ENCODE data around the gene GRB10.

GRB10 gene

DNA sequence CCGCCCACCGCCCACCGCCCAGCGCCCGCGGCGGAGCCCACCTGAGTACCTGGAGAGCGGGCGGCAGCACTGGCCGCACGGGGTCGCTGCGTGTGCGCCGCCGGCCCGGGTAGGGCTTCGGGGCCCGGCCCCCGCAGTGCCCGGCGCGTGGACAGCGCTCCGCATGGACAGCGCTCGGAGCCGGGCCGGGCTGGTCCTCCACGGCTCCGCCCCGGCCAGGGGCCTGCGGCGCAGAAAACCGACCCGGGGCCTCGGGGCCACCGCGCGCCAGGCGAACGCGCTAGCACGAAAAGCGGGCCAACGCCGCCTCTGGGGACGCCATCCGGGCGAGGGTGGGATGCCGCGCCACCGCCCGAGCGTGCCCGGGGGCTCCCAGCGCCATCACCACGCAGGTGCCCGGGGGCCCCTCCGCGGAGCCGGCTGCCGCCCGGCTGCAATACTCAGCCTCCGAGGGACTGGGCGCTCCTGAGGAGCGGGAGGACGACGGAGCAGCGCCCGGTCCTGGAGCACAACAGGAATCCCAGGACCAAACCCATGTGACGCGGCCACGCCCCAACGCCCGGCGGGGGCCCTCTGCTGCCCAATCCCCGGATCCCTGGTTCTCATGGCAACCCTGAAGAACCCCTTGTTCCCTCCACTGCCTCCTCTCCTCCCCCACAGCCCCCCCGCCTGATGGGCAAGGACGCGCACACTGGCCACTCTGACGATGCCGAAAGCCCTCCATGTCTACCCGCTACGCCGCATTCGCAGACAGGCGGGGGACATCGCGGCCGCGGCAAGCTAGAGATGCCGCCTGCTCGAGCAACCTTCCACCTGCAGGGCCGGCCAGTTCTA, at the start of gene GRB10:
Gene GRB10 (minus strand): TSS at position 522 of the 834 bp plus-strand sequence. CDS start 50,574 bp downstream, outside the sequence.
- peak; percentile 83 for DNase-seq (ENCODE audit: low spot score)

DNA sequence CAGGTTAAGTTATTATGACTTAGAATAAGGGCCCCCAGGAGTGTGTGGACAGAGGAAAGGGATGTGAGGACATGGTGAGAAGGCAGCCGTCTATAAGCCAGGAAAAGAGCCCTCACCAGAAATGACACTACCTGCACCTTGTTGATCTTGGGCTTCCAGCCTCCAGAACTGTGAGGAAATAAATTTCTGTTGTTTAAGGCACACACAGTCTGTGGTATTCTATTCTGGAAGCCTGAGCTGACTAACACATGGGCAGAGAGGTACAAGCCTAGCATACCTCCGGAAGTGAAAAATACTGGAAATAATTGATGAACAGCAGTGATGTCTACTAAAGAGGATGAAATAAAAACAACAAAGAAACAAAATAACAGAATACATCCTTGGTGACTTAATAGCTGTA, 46.1 kb upstream of the GRB10 start:
- no peak for DNase-seq (ENCODE audit: low spot score)

DNA sequence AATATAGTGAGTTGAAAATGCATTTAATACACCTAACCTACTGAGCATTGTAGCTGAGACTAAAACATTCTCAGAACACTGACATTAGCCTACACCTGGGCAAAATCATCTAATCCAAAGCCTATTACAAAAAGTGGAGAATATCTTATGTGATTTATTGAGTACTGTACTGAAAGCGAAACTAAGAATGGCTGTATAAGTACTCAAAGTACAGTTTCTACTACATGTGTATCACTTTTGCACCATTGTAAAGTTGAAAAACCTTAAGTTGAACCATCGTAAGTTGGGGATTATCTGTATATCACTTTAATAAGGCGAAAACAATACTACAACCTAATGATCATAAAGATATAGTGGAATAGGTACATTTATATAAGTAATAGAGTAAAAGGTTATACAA, 45.4 kb upstream of the GRB10 start:
- no peak for DNase-seq (ENCODE audit: low spot score)

DNA sequence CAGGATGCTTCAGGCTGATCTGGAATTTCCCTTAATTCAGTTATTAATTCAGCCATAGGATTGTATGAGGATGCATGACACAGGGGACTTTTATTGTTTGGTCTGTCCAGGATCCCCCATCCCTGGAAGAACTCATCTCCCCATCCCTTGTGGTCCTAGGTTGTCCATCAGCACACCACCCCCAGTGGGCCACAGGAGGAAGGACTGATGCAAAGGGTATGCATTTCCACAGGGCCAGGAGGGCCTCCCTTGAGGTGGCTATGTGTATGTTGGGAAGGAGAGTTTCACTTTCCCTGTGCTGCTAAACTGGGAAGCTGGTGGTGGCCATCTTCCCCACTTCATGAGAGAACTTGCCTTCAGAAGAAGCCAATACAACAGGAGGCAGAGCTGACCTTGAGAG, 44.6 kb upstream of the GRB10 start:
- no peak for DNase-seq (ENCODE audit: low spot score)

DNA sequence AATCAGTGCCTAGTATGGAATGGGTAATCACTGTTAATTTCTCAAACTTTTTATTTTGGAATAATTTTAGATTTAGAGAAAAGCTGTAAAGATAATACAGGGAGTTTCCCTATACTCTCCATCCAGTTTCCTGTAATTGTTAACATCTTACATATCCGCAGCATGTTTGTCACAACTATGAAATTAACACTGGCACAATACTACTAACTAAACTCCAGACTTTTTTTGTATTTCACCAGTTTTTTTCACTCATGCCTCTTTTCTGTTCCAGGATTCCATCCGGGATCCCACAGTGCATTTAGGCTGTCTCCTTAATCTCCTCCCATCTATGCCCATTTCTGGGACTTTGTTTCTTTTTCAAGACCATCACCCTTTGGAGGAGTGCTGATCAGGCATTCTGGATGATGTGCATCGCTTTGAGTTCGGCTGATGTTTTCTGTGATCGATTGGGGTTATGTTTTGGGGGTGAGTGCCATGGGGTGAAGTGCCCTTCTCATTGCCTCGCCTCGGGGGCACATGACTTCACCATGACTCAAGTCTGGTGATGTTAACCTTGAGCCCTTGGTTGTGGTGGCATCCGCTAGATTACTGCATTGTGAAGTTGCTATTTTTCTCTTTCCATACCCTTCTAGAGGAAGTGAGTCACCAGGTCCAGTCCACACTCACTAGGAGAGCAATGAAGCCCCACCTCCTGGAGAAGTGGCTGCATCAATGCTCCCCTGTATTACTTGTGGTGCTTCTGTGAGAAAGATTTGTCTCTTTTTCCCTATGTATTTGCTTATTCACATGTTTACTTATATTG, 43.9 kb upstream of the GRB10 start:
- DNase-seq (ENCODE audit: low spot score): no peak

DNA sequence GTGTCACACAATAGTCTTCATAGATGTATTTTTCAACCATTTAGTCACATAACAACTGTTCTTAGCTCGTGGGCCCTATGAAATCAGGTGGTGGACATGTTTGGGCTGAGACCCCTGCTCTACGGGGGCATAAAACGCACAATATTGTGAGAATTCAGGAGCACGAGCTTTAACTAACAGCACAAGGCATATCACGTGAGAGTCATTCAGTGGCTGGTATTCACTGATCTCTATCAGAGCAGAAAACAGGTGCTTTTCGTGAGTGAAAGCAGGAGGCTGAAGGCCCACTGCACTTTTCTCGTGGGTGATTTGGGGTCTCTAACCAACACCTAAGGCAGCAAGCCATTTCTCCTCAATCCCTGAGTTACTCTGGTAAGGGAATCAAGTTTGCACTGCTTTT, 42.8 kb upstream of the GRB10 start:
- no peak for DNase-seq (ENCODE audit: low spot score)

DNA sequence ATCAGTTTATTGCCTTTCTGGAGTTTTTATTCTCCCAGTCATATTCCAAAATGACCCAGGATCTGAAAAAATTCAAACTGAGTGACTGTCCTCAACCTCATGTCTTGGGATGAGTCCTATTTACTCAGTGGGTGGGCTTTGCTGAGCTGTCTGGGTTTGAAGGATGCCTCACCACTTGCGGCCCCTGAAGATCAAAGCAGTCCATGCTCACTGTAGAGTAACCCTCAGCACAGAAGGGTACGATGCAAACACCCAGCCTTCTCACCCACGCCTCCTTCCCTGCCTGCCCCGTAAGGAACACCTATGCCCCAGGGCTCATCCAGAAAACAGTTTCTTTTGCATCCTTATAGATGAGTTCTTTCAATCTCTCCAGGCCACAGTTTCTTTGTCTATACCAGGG, 42.2 kb upstream of the GRB10 start:
- DNase-seq (ENCODE audit: low spot score): no peak

DNA sequence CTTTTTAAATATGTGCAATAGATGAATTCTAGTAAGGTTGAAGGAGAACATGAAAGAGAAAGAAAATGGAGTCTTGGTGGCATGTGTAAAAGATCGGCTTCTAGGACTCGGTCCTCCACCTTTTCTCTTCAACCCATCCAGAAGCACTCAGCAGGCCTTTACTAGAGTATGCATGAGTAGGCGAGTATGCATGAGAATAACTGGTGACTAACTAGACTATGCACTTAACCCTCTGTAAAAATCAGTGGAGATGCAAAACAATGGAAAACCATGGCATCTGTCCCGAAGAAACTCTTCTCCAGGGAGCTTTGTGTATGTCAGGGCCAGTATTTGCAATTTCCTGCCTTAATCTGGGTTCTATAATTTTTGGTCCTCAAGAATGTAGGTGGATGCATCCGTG, 40.0 kb upstream of the GRB10 start:
- DNase-seq (ENCODE audit: low spot score): no peak

DNA sequence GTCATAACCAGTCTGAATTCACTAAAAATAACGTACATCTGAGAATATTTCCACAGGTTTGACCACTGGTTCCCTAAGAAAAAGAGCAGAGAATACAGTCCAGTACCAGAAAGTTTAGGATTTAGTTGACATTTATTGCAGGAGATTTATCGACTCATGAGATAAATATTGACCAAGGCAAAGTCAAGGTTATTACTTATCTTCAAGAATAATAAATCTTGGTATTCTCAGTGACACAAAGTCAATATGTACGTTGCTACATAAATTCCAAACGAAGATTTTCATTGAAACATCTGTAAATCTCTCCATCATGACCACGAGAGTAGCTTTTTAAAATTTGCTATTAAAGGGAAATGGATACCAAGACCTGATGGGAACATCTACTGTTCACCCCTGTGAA, 39.4 kb upstream of the GRB10 start:
- no peak for DNase-seq (ENCODE audit: low spot score)

DNA sequence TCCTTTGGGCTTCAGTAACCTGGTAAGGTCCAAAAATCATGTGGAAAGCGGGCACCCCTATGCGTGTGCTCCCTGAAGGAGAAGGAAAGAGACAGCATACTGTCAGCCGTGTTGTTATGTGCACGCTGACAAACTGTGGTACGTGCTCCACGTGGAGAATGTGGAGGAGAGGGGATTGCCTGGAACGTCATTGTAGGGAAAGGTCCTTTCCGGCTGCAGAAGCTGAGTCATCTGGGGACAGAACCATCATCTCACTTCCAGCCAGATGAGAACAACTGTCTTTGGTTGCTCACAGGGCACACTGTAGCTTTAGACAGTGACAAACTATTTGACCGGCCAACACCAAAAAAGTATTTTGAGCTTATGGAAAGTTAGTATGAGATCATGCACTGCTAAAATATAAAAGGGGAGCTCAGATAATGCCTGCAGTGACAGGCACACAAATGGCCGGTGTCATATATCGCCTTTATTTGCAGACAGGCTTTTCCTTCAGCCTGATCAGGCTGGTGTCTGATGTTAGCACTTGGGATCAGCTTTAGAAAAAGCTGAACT, 38.8 kb upstream of the GRB10 start:
- no peak for DNase-seq (ENCODE audit: low spot score)

DNA sequence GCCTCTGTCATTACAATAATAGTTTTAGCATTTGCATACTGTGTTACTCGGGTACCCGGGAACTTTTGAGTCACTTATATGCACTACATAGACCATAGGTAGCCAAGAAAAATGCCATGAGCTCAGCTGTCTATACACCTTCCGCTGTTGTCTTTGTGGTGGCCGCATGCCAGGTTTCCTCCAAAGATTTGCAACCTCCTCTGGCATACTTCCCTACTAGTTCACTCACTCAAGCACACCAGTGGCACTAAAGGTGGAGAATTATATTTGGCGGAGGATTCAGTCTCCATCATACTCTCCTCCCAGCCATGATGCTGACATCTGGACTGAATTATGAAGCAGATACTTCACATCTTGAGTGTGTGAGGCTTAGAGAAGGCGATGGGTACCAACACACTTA, 35.6 kb upstream of the GRB10 start:
- no peak for DNase-seq (ENCODE audit: low spot score)

DNA sequence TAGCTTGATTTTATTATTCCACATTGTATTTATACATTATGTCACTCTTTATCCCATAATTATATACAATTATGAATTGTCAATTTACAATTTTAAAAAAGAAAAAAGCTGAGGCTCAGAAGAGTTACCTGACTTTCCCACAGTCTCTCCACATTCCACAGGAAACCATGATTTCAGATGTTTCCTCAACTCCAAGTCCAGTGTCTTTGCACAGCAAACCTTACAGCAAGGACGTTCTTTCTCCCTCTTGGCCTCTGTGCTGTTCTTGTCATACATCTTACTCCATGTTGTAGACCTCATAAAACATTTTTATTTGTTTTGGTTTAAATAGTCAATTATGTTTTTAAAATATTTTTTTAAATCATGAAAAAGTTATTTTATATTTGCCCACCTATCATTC, 34.9 kb upstream of the GRB10 start:
- DNase-seq (ENCODE audit: low spot score): no peak

DNA sequence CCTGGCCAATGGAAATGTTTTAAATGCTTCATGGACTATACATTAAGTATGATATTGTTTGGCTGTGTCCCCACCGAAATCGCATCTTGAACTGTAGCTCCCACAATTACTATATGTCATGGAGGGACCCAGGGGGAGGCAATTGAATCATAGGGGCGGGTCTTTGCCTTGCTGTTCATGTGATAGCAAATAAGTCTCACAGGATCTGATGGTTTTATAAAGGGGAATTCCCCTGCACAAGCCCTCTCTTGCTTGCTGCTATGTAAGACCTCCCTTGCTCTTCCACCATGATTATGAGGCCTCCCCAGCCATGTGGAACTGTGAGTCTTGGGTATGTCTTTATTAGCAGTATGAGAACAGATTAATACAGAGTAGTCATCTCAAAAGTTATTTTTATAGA, 32.4 kb upstream of the GRB10 start:
- no peak for DNase-seq (ENCODE audit: low spot score)

DNA sequence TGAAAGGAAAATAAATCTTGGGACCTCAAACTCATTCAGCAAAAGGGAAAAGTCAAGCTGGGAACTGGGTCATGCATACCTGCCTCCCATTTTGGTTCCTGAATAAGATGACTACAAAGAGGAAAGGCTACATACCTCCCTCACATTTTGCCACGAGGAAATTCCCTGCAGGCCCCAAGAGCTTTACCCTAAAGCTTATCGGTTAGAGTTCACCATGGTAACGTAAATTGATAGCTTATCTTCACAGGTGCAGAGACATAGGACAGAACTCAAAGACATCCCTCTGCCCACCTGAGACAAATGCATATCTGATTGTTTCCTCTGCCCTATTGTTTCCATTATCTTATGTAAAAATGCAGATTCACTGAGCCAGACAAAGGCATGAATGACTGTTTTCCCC, 31.5 kb upstream of the GRB10 start:
- no peak for DNase-seq (ENCODE audit: low spot score)

DNA sequence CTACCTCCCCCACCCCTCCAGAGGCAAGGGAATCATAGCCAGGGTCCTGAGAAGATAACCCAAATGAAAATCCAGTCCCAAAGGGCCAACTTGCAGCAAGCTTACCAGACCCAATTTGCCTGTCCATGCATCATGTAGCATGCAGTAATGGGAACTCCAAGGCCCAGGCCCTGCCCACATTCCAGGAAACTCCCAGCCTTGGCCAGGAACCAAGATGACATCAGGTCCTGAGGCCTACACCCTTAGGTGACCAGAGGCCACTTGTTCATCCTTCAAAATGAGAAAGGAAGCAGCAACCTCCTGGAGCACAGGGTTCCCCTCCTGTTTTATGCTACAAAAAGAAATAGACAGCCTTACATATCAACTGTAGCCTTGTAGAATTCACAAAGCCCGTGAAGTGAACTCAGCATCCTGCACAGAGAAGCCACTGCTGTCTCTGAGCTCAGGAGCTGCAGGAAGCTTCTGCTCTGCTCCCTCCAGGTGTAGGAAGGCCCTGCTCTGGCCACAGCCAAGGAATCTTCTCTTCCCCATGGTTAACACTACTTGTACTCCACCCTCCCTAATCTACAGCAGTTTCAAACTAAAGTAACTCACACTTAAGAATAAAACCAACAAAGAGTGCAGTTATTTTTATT, 30.3 kb upstream of the GRB10 start:
- DNase-seq (ENCODE audit: low spot score): no peak

DNA sequence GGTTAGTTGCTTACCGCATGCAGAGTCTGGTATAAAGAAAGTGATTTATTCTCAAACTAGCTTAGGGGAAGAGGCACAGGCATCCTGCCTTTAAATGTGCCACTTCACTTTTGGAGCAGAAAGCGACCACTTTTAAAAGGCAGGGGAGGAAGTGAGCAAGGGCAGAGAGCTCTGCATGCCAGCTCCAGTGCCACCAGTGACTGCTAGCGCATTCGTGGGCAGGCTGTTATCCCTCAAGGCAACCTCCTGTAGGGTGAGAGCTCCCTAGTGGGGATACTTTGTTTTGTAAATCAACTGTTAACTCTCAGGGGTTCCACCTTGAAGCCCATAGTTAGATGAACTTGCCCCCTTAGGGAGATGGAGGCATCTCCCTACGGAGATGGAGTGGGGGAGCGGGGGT, 29.4 kb upstream of the GRB10 start:
- no peak for DNase-seq (ENCODE audit: low spot score)

DNA sequence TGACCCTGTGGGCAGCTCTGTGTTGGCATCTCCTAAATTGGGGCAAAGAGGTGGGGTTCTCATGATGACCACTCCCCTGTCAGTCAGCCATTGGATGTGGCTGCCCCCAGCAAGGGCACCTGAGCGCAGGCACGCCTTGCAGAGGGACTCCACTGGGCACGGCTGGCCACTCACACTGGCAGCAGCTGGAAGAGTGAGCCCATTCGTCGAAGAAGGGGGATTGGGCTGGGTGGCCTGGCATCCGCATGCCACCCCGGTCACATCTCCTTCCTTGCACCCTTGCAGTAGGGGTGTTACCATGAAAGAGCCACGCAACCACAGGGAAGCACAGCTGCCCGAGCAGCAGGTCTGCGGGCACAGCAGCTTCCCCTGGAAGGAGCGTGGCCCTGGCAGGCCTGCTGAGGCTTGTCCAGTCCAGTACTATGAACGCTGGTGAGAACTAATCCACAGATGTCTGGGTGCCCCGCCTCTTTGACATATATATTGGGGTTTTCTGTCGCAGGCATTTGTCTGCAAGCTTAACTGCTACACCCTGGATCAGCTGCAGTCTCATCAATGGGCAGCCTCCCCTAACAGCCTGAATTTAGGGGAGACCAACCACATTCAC, 25.7 kb upstream of the GRB10 start:
- DNase-seq (ENCODE audit: low spot score): no peak

DNA sequence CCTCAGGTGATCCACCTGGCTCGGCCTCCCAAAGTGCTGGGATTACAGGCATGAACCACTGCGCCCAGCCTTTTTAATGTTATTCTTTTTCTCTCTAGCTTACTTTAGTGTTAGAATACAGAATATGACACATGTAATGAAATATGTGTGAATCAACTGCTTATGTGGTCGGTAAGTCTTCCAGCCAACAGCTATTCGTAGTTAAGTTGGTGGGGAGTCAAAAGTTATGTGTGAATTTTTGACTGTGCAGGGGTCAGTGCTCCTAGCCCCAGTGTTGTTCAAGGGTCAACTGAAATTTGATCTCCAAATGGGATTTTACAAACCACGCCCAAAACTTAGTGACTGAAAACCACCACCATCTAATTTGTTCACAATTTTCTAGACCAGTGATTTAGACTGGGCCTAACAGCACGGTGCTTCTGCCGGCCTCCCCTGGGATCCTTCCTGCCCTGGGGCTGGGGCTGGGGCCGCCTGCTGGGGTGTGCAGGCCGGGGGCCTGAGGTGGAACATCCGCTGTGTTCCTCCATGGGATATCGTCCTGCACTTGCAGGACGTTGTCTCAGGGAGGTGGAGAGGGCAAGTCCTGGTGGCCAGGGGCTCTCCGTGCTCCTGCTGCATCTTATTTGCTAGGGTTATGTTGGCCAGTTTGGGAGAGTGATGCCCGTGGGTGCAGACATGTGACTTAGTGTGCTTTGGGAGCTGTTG, 24.5 kb upstream of the GRB10 start:
- no peak for DNase-seq (ENCODE audit: low spot score)

DNA sequence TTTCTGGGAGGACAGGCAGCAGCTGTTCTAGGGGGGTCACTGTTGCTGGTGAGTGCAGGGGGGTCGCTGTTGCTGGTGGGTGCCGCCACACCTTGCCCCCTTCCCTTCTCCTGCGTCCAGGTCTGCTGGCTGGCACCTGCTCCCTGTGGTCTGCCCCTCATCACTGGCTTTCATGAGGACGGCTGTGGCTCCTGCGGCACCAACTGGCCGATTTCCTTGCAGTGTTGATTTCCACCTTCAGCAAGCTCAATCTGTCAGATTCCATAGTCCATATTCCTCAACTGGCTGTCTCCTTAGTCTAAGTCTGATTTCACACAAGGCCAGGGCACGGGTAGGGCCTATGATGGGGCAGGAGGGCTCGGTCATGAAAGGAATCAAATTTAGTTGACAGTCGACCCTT, 23.4 kb upstream of the GRB10 start:
- DNase-seq (ENCODE audit: low spot score): no peak

DNA sequence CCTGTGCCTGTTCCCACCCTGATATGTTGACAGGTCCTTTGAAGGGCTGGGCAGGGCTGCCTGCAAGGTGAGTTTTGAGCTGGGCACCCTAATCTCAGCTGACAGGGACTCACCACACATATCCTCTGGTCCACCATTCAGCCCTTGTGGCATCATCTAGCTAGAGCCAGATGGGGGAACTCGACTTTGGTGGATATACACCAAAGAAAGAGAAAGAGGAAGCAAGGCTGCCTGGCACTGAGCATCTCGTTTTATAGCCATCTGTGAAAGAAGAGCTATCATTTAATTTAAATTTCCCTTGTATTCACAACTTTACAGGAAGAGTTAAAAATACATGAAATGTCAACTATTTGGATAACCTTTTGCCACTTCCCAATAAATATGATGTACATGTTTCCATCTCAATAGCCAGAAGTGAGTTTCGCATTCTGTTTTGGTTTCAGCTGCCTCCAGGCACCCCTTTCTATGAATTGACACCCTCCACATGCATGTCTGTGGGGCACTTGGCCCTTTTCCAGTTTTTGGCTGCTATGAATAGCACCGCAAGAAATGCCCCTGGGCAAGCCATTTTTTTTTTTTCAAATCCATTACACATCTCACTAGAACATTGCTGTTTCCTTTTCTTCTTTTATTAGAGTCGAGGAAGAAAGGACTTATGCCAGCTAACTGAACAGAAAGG, 22.9 kb upstream of the GRB10 start:
- no peak for DNase-seq (ENCODE audit: low spot score)

Measured in globus pallidus (tissue), 1 donor.